Fibroblast of lung (primary cell): ENCODE results near the gene RNF126.

Experiments used
- CTCF ChIP-seq, 2 donors: IDR thresholded peaks in 1 of 2; conservative IDR thresholded peaks in 1 of 2; 1 replicate in 1 of 2; 2 replicates in 1 of 2; pipeline ENCODE4 v1.5.1; 2011 to 2012; ENCODE audit warnings: low read length in 2 of 2, control low read depth in 1 of 2, inconsistent platforms in 1 of 2, low read depth in 1 of 2, mild to moderate bottlenecking in 1 of 2
- EZH2 ChIP-seq: IDR thresholded peaks from 2 replicates; pipeline ENCODE4 v1.5.1; 2012; ENCODE audit warnings: low read length, control low read depth, mild to moderate bottlenecking; ENCODE audit errors: missing control alignments

- TF ChIP-seq CTCF (conservative IDR thresholded peaks at IDR 0.05 in 1 of 2, IDR thresholded peaks at IDR 0.05 in 1 of 2; ENCODE audit: low read depth in 1 of 2, low read length in 2 of 2): no peak
- no peak for TF ChIP-seq EZH2
Measured at GRCh38 chr19:618674-619285, 44.2 kb downstream of the RNF126 start.
